Upper lobe of left lung (tissue), 4 donors: Measurements from ENCODE around the gene HNMT.

ENCODE experiments used
- EP300 ChIP-seq, 4 donors: sonication (generic); formaldehyde crosslinking; IDR thresholded peaks; one replicate each; pipeline ENCODE4 v1.5.1; 2017; ENCODE audit warnings: antibody characterized with exemption in 4 of 4, control low read depth in 2 of 4
- POLR2AphosphoS5 ChIP-seq, 2 donors: sonication (generic); formaldehyde crosslinking; IDR thresholded peaks; one replicate each; pipeline ENCODE4 v1.5.1; 2017; ENCODE audit warnings: antibody characterized with exemption in 2 of 2

DNA sequence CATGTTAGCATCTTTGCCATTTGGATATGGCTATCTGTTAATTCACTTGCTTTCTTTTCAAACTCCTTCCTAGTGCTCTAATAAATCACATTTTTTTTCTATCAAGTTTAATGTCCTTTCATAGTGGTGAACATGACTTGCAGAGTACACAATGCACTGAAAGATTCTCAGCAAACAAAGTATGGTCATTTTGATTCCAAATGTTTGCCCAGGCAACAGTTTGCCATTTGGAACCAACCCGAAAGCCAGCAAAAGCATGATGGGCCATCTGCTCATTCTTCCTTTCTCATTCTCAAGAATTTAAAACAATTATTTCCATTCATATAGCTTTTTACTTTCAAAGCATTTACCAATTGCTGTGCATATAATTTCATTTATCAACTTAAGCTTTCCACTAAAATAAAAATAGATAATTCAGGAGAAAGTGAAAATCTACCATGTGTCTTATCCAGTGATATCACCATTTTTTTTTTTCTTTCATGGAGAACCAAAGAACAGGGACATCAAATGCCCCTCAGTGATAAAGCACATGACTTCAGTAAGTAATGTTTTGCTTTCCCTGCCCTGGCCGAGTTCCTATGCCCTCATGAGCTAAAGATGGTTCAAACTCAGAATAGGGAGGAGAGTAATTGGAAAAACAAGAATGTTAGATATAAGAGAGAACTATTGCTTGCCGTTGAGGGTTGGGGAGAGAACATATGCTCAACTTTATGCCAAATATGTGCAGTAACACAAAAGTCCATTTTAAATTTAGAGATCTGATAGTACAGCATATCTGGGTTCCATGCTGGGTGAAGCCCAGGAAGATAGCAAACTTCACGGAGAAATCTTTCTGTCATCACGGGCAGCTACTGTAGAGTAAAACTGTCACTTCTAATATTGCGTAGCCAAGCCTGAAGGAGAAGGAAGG, 62.1 kb downstream of the HNMT start:
- no peak for TF ChIP-seq POLR2AphosphoS5 (IDR thresholded peaks at IDR 0.05)
- no peak for TF ChIP-seq EP300 (IDR thresholded peaks at IDR 0.05)
